ENCODE data around the gene TKT.

GRCh38 chr3:53231532-53232511 is 24.0 kb downstream of the TKT start:
- TF ChIP-seq CTCF (IDR thresholded peaks at IDR 0.05; ENCODE audit: low read length) (peak; percentile 24; the same call in 1 of the 2 replicates), EZH2 (IDR thresholded peaks at IDR 0.05; ENCODE audit: borderline replicate concordance, low read length) (no peak)
